ENCODE data around the gene MKRN2. TPM values are rescaled to one million over a fixed set of nuclear protein-coding genes. Genes with fewer than 3 reads are reported as not detected.
A peak's percentile ranks its signal among the peaks of the same experiment; 100 is the strongest.
"Not testable (repeated sequence)": the region's sequence is repeated elsewhere in the genome, so short reads cannot be mapped to it uniquely, and the experiment has no call there.

The MKRN2 gene
- total RNA-seq, 1 experiment from 2014 or later: 15.8 TPM

GRCh38 chr3:12608376-12608775 lies 51.5 kb downstream of the MKRN2 start:
- H3K4me3 ChIP-seq: no peak overlapping the region
- H3K9me3 ChIP-seq: no peaks in the 10 kb centered on the region
- H3K27me3 ChIP-seq: no peaks in the 10 kb centered on the region
- DNase-seq: no peak
- H3K36me3 ChIP-seq: peaks cover 27% of the 10 kb centered on the region

- Histone ChIP-seq H3K9me3 (no peaks in the 10 kb centered on the region), H3K36me3 (peaks cover 25% of the 10 kb centered on the region), H3K4me3 (no peak overlapping the region), H3K27me3 (no peaks in the 10 kb centered on the region)
- DNase-seq: peak; percentile 5
These were observed 54.2 kb downstream of the MKRN2 start for GRCh38 chr3:12611117-12611516.

GRCh38 chr3:12612514-12613226 lies 55.8 kb downstream of the MKRN2 start:
- Histone ChIP-seq H3K9me3 (no peaks in the 10 kb centered on the region), H3K4me3 (no peak overlapping the region), H3K27me3 (no peaks in the 10 kb centered on the region), H3K36me3 (peaks cover 23% of the 10 kb centered on the region)
- no peak for DNase-seq

- Histone ChIP-seq H3K4me3 (no peak overlapping the region), H3K27me3 (no peaks in the 10 kb centered on the region), H3K36me3 (peaks cover 20% of the 10 kb centered on the region), H3K9me3 (no peaks in the 10 kb centered on the region)
- no peak for DNase-seq
These were observed 56.4 kb downstream of the MKRN2 start for GRCh38 chr3:12613250-12613649.

- DNase-seq: no peak
- no peak overlapping the region for H3K4me3 ChIP-seq
- H3K36me3 ChIP-seq: peaks cover 18% of the 10 kb centered on the region
- no peaks in the 10 kb centered on the region for H3K27me3 ChIP-seq
- H3K9me3 ChIP-seq: no peaks in the 10 kb centered on the region
These were observed 58.4 kb downstream of the MKRN2 start for GRCh38 chr3:12615266-12615665.

GRCh38 chr3:12618426-12618825 lies 61.5 kb downstream of the MKRN2 start:
- Histone ChIP-seq H3K4me3 (no peak overlapping the region), H3K36me3 (peaks cover 12% of the 10 kb centered on the region; the same call in 1 of the 2 replicates), H3K9me3 (no peaks in the 10 kb centered on the region), H3K27me3 (no peaks in the 10 kb centered on the region)
- no peak for DNase-seq

- Histone ChIP-seq H3K4me3 (no peak overlapping the region), H3K9me3 (no peaks in the 10 kb centered on the region), H3K27me3 (no peaks in the 10 kb centered on the region), H3K36me3 (0 out of 2 replicates have a peak, but pooled peaks cover 5% of the 10 kb centered on the region)
- DNase-seq: no peak
These were observed 63.4 kb downstream of the MKRN2 start for GRCh38 chr3:12620305-12620704.

- Histone ChIP-seq H3K4me3 (no peak overlapping the region), H3K27me3 (no peaks in the 10 kb centered on the region), H3K36me3 (0 out of 2 replicates have a peak, but pooled peaks cover 5% of the 10 kb centered on the region), H3K9me3 (no peaks in the 10 kb centered on the region)
- no peak for DNase-seq
These were observed 63.8 kb downstream of the MKRN2 start for GRCh38 chr3:12620729-12621128.

GRCh38 chr3:12622335-12622734 lies 65.4 kb downstream of the MKRN2 start:
- DNase-seq: no peak
- Histone ChIP-seq H3K27me3 (no peaks in the 10 kb centered on the region), H3K36me3 (no peaks in the 10 kb centered on the region), H3K4me3 (no peak overlapping the region), H3K9me3 (no peaks in the 10 kb centered on the region)

GRCh38 chr3:12624056-12624455 lies 67.2 kb downstream of the MKRN2 start:
- H3K36me3 ChIP-seq: no peaks in the 10 kb centered on the region
- DNase-seq: no peak
- H3K27me3 ChIP-seq: no peaks in the 10 kb centered on the region
- no peak overlapping the region for H3K4me3 ChIP-seq
- H3K9me3 ChIP-seq: no peaks in the 10 kb centered on the region

- not testable (repeated sequence) for H3K36me3 ChIP-seq, H3K27me3 ChIP-seq, DNase-seq, H3K9me3 ChIP-seq, H3K4me3 ChIP-seq
These were observed 68.1 kb downstream of the MKRN2 start for GRCh38 chr3:12624964-12625363.

- Histone ChIP-seq H3K36me3 (no peaks in the 10 kb centered on the region), H3K9me3 (no peaks in the 10 kb centered on the region), H3K4me3 (no peak overlapping the region), H3K27me3 (no peaks in the 10 kb centered on the region)
- DNase-seq: no peak
These were observed 70.5 kb downstream of the MKRN2 start for GRCh38 chr3:12627370-12627769.

- no peak for DNase-seq
- no peak overlapping the region for H3K4me3 ChIP-seq
- no peaks in the 10 kb centered on the region for H3K9me3 ChIP-seq
- H3K27me3 ChIP-seq: no peaks in the 10 kb centered on the region
- no peaks in the 10 kb centered on the region for H3K36me3 ChIP-seq
These were observed 71.9 kb downstream of the MKRN2 start for GRCh38 chr3:12628813-12629212.

- DNase-seq: peak; percentile 38
These were observed 72.7 kb downstream of the MKRN2 start for GRCh38 chr3:12629560-12629959.

GRCh38 chr3:12630292-12630691 lies 73.4 kb downstream of the MKRN2 start:
- Histone ChIP-seq H3K4me3 (no peak overlapping the region), H3K27me3 (no peaks in the 10 kb centered on the region), H3K36me3 (no peaks in the 10 kb centered on the region), H3K9me3 (no peaks in the 10 kb centered on the region)
- DNase-seq: no peak

More at GRCh38 chr3:12629560-12629959, 72.7 kb downstream of the MKRN2 start:
- no peaks in the 10 kb centered on the region for H3K9me3 ChIP-seq
- no peak overlapping the region for H3K4me3 ChIP-seq
- no peaks in the 10 kb centered on the region for H3K27me3 ChIP-seq
- no peaks in the 10 kb centered on the region for H3K36me3 ChIP-seq

GRCh38 chr3:12630843-12631242 lies 74.0 kb downstream of the MKRN2 start:
- H3K27me3 ChIP-seq, H3K9me3 ChIP-seq, H3K4me3 ChIP-seq, DNase-seq, H3K36me3 ChIP-seq: not testable (repeated sequence)

GRCh38 chr3:12632523-12632922 lies 75.6 kb downstream of the MKRN2 start:
- no peaks in the 10 kb centered on the region for H3K27me3 ChIP-seq
- no peak for DNase-seq
- no peaks in the 10 kb centered on the region for H3K9me3 ChIP-seq

GRCh38 chr3:12633108-12633507 lies 76.2 kb downstream of the MKRN2 start:
- Histone ChIP-seq H3K36me3 (no peaks in the 10 kb centered on the region), H3K4me3 (no peak overlapping the region), H3K9me3 (no peaks in the 10 kb centered on the region), H3K27me3 (no peaks in the 10 kb centered on the region)
- DNase-seq: no peak

More at GRCh38 chr3:12632523-12632922, 75.6 kb downstream of the MKRN2 start:
- Histone ChIP-seq H3K36me3 (no peaks in the 10 kb centered on the region), H3K4me3 (no peak overlapping the region)

Measured in MG63 (cell line).